Prostate gland (tissue), 2 donors: ENCODE data around the gene OTOF. TPM values are rescaled to one million over a fixed set of nuclear protein-coding genes. Genes with fewer than 3 reads are reported as not detected.

ENCODE experiments used
- DNase-seq: peaks from one replicate; pipeline ENCODE4 v3.0.0-alpha.2; 2019; ENCODE audit warnings: low spot score
- H3K27ac ChIP-seq, 2 donors: fragments of 200-600 bp; sonication (generic); 2 replicates each; pipeline ENCODE4 v1.5.1; 2017 to 2019
- H3K27me3 ChIP-seq: fragments of 200-600 bp; sonication (generic); replicated peaks from 2 replicates; pipeline ENCODE4 v1.5.1; 2019; ENCODE audit not compliant: insufficient read depth
- H3K36me3 ChIP-seq, 2 donors: fragments of 200-600 bp; sonication (generic); 1 replicate in 1 of 2; 2 replicates in 1 of 2; pipeline versions ENCODE4 v1.5.1 to v1.8.1; 2017 to 2019
- H3K4me1 ChIP-seq: fragments of 200-600 bp; sonication (generic); replicated peaks from 2 replicates; pipeline ENCODE4 v1.5.1; 2019
- H3K4me3 ChIP-seq, 2 donors: fragments of 200-600 bp; sonication (generic); 2 replicates each; pipeline ENCODE4 v1.5.1; 2017 to 2019
- H3K9me3 ChIP-seq: fragments of 200-600 bp; sonication (generic); 2 replicates; pipeline ENCODE4 v1.5.1; 2017
- POLR2A ChIP-seq: fragments of 450-650 bp; IDR thresholded peaks from one replicate; pipeline ENCODE4 v1.6.1; 2016; ENCODE audit warnings: antibody characterized with exemption, mild to moderate bottlenecking
- POLR2AphosphoS5 ChIP-seq: sonication (generic); formaldehyde crosslinking; IDR thresholded peaks from one replicate; pipeline ENCODE4 v1.6.1; 2017; ENCODE audit warnings: antibody characterized with exemption
- WGBS: methylation state at CpG from one replicate; pipeline ENCODE4 v1.1.5; 2018; 5-methylcytosine and 5-hydroxymethylcytosine counted together
- intact Hi-C: fragments of 100-400 bp; cut with DNase I; formaldehyde crosslinking; loops from one replicate; pipeline ENCODE4 v1.14.2; 2022
- total RNA-seq, 2 donors: library from RNA; depleted of rRNA; stranded (reverse); fragments of >200 nt; gene quantifications; one replicate each; pipeline ENCODE4 v1.1.0, GENCODE V29; 2016
- TF ChIP-seq, protein P1 (sequence below), 4 experiments: fragments of 200-600 bp in 2 of 4; fragments of 450-650 bp in 2 of 4; sonication (generic) in 2 of 4; IDR thresholded peaks; 1 replicate in 3 of 4; 2 replicates in 1 of 4; pipeline ENCODE4 v1.5.1; 2016 to 2019; ENCODE audit warnings: antibody characterized with exemption in 4 of 4, mild to moderate bottlenecking in 2 of 4, moderate library complexity in 2 of 4

Gene OTOF
- total RNA-seq, 2 donors from 2014 or later = 0.68 TPM; not detected in 1

DNA sequence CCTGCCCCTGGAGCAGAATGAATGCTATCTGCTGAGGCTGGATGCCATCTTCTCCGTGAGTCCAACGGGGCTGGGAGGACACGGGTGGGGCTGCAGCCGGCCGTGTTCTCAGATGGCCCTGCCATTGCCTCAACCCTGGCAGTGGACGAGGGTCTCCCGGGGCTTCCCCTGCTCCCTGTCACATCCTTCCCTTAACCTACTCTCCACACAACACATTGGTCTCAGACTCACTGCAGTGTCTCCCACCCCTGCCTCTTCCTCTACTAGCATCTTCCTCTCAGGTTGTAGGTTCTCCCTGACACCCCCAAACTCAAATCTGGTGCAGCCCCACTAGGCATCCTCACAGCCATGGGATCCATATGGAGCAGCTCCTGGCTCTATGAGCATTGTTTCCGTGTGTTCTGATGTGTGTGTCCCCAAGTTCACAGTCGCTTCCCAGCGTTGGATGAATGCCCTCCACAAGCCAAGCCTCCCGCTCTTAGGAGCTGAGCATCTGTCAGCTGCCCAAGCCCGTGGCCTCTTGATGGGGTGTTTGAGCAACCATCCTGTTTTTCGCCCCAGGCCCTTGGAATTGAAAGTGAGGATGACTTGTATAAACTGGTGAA is 27.8 kb downstream of the OTOF start:
- H3K4me1 ChIP-seq = no peaks in the 10 kb centered on the region
- no peaks in the 10 kb centered on the region for H3K36me3 ChIP-seq
- no peaks in the 10 kb centered on the region for H3K27me3 ChIP-seq
- H3K27ac ChIP-seq = no peak overlapping the region
- H3K4me3 ChIP-seq = no peak overlapping the region
- TF ChIP-seq, protein P1, sequence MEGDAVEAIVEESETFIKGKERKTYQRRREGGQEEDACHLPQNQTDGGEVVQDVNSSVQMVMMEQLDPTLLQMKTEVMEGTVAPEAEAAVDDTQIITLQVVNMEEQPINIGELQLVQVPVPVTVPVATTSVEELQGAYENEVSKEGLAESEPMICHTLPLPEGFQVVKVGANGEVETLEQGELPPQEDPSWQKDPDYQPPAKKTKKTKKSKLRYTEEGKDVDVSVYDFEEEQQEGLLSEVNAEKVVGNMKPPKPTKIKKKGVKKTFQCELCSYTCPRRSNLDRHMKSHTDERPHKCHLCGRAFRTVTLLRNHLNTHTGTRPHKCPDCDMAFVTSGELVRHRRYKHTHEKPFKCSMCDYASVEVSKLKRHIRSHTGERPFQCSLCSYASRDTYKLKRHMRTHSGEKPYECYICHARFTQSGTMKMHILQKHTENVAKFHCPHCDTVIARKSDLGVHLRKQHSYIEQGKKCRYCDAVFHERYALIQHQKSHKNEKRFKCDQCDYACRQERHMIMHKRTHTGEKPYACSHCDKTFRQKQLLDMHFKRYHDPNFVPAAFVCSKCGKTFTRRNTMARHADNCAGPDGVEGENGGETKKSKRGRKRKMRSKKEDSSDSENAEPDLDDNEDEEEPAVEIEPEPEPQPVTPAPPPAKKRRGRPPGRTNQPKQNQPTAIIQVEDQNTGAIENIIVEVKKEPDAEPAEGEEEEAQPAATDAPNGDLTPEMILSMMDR (IDR thresholded peaks at IDR 0.05) = no peak
- TF ChIP-seq POLR2AphosphoS5 (no peak), POLR2A (no peak)
- 85% methylated on average over 13 of the region's 13 CpGs for WGBS
- no peak for DNase-seq
- no peaks in the 10 kb centered on the region for H3K9me3 ChIP-seq
- intact Hi-C loops = no loop called here

DNA sequence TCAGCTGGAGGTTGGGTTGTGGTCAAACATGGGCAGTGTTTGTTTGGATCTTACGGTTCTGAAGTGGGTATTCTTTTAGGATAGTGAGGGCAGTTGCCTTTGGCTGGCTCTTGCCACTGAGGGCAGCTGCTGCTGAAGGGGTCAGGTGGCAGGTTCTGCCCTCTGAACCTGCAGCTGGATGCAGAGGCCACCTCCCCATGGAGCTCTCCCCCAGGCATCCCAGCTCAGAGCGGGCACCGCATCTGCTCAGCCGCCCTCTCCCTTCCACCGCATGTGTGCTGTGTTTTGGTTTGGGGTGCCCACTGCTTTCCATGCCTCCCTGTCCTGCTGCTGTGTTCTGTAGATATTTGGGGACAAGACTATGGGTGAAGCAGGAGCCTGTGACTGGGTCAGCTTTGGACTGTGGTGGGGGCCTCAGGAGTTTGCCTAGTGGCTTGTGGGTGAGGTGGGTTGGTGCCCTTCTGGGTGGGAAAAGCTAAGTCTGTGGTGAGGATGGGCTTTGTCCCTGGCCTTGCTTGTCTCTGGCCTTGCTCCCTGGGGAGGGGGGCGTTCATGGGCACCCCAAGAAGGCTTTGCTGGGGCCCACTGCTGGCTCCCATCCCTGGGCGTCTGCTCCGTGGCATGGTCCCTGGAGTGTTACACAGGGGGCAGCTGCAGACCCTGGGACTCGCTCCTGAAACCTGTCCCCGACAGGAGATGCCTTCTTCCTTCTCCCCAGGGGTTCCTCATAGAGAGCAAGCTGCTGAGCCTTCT is 28.5 kb downstream of the OTOF start:
- Histone ChIP-seq H3K9me3 (no peaks in the 10 kb centered on the region), H3K27ac (no peak overlapping the region), H3K36me3 (no peaks in the 10 kb centered on the region), H3K27me3 (no peaks in the 10 kb centered on the region), H3K4me1 (no peaks in the 10 kb centered on the region), H3K4me3 (no peak overlapping the region)
- 94% methylated on average over 9 of the region's 10 CpGs for WGBS
- no peak for TF ChIP-seq POLR2A
- no peak for DNase-seq
- intact Hi-C loops = no loop called here

DNA sequence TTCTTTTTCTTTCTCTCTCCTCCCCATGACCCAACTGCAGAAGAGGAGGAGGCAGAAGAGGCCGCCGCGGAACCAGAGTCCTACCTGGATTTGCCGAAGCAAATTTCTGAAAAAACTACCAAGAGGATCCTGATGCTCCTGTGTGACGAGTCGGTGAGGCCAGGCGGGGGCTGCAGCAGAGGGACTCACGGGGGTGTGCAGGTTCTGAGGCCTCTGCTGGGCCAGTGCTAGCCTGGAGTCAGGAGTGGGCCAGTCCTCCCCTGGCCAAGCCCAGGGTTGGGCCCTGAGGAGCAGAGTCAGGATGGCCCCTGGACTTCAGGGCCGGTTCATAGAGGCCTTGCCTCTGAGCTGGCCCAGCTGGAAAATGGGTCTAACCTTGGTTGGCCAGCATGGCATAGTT is 29.3 kb downstream of the OTOF start:
- intact Hi-C loops = no loop called here
- no peak overlapping the region for H3K27ac ChIP-seq
- DNase-seq = no peak
- no peak overlapping the region for H3K4me3 ChIP-seq
- TF ChIP-seq, protein P1 (IDR thresholded peaks at IDR 0.05) = no peak
- TF ChIP-seq POLR2A (no peak), POLR2AphosphoS5 (no peak)
- no peaks in the 10 kb centered on the region for H3K36me3 ChIP-seq
- WGBS = 93% methylated on average over 9 of the region's 9 CpGs
- H3K4me1 ChIP-seq = no peaks in the 10 kb centered on the region
- no peaks in the 10 kb centered on the region for H3K9me3 ChIP-seq
- H3K27me3 ChIP-seq = no peaks in the 10 kb centered on the region

DNA sequence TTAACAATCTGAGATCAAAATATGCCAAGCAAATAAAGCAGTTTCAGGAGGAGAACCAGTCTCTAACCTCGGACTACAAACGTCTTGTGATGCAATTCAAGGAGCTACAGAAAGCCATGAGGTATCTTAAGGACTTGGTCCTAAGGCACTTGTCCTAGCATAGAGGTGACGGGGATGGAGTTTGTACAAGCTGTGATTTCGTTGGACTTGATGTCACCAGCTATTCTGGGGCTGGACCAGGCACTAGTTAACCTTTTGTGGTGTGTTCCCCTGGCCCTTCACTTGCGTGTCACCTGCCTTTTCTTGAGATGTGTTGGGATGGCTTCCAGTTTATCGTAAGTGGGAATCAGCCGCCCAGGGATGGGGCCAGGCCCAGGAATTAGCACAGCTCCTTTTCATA is 33.7 kb downstream of the OTOF start:
- 82% methylated on average over 7 of the region's 7 CpGs for WGBS
- Histone ChIP-seq H3K9me3 (no peaks in the 10 kb centered on the region), H3K27ac (no peak overlapping the region), H3K27me3 (no peaks in the 10 kb centered on the region), H3K36me3 (no peaks in the 10 kb centered on the region), H3K4me3 (no peak overlapping the region), H3K4me1 (no peaks in the 10 kb centered on the region)
- intact Hi-C loops = no loop called here
- DNase-seq = no peak
- TF ChIP-seq POLR2AphosphoS5 = no peak
- TF ChIP-seq, protein P1 (IDR thresholded peaks at IDR 0.05) = no peak
- TF ChIP-seq POLR2A = no peak

DNA sequence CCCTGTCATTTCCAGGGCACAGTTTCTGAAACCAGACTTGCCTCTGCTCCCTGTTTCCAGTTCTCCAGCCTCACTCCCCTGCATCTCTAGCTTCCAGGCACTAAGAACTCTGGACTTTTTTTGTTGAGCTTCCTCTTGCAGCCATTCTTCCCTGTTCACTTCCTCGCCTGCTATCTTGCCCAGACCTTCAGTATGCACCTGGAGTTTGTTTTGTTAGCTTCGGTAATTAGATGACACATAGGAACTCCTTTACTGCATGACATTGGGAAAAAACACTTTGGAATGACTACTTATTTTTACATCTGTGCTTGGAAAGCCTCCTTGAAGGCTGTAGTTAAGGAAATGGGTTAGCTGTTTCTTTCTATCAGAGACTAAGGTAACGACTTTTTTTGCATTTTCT is 35.2 kb downstream of the OTOF start:
- H3K4me1 ChIP-seq = no peaks in the 10 kb centered on the region
- H3K36me3 ChIP-seq = no peaks in the 10 kb centered on the region
- no peaks in the 10 kb centered on the region for H3K9me3 ChIP-seq
- WGBS = 79% methylated on average over 3 of the region's 3 CpGs
- no peak overlapping the region for H3K27ac ChIP-seq
- no peak for DNase-seq
- intact Hi-C loops = no loop called here
- no peaks in the 10 kb centered on the region for H3K27me3 ChIP-seq
- TF ChIP-seq POLR2AphosphoS5 (no peak), POLR2A (no peak)
- TF ChIP-seq, protein P1 (IDR thresholded peaks at IDR 0.05) = no peak
- H3K4me3 ChIP-seq = no peak overlapping the region
